GM13977 (cell line): ENCODE measurements around the gene GSE1.
"Not testable (repeated sequence)": the region's sequence is repeated elsewhere in the genome, so short reads cannot be mapped to it uniquely, and the experiment has no call there.

ENCODE experiments used
- DNase-seq: peaks from one replicate; pipeline ENCODE4 v3.0.0; 2012; ENCODE audit warnings: low spot score
- in situ Hi-C: fragments of 300-500 bp; cut with MboI; formaldehyde crosslinking; loops from one replicate; pipeline ENCODE4 v1.12.0; 2022; ENCODE audit warnings: low sequenced_read_pairs, low pct_unique_long_range_greater_than_20kb, mixed read lengths, inconsistent platforms; ENCODE audit not compliant: unreplicated experiment
- TF ChIP-seq, protein P1 (sequence below): IDR thresholded peaks from 2 replicates; pipeline ENCODE4 v1.5.1; 2012; ENCODE audit warnings: mild to moderate bottlenecking, control low read depth; ENCODE audit not compliant: insufficient read depth; ENCODE audit errors: extremely low read depth, missing control alignments

Gene GSE1

DNA sequence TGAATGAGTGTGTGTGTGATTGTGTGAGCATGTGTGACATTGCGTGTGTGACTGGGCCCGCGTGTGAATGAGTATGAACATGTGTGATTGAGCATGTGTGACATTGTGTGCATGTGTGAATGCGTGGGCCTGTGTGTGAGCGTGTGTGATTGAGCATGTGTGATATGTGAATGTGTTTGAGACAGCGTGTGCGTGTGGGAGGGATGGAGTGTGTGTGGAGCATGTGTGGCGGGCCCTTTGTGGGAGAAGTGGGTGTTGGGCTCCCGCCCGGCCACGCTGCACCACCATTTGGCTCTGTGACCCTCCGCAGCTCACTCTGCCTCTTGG lies 22.7 kb upstream of the GSE1 start:
- TF ChIP-seq, protein P1, sequence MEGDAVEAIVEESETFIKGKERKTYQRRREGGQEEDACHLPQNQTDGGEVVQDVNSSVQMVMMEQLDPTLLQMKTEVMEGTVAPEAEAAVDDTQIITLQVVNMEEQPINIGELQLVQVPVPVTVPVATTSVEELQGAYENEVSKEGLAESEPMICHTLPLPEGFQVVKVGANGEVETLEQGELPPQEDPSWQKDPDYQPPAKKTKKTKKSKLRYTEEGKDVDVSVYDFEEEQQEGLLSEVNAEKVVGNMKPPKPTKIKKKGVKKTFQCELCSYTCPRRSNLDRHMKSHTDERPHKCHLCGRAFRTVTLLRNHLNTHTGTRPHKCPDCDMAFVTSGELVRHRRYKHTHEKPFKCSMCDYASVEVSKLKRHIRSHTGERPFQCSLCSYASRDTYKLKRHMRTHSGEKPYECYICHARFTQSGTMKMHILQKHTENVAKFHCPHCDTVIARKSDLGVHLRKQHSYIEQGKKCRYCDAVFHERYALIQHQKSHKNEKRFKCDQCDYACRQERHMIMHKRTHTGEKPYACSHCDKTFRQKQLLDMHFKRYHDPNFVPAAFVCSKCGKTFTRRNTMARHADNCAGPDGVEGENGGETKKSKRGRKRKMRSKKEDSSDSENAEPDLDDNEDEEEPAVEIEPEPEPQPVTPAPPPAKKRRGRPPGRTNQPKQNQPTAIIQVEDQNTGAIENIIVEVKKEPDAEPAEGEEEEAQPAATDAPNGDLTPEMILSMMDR = no peak
- in situ Hi-C loops = no loop called here
- no peak for DNase-seq

DNA sequence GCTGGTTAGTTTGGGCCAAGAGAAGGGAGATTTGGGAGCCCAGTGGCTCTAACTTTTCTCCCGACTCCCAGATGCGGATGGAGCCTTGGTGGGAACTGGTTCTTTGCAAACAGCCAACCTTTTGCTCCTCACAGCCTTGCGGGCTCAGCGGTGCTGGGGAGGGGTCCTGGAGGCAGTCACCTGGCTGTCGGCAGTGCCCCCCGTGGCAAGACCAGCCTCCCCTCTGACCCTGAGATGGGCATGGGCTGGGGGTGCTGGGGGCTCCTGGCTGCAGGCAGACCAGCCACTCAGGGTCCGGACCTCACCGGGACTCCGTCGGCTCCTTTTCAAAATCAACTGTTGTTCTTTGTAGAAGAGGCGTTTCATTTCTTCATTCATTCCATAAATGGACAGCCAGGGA lies 21.7 kb upstream of the GSE1 start:
- TF ChIP-seq, protein P1 = no peak
- in situ Hi-C loops = no loop called here
- no peak for DNase-seq

DNA sequence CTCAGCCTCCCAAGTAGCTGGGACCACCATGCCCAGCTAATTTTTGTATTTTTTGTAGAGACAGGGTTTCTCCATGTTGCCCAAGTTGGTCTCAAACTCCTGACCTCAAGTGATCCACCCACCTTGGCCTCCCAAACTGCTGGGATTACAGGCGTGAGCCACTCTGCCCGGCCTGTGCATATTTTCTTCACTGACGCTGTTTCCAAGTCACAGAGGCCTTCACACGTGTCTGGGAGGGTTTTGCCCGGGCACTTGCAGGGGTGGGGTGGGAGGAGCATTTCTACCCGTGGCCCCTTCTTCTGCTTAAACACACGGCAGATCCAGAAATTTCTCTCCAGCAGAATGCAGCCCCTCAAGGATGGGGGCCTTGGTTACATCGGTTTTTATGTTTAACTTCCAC lies 20.8 kb upstream of the GSE1 start:
- in situ Hi-C loops, DNase-seq: not testable (repeated sequence)

DNA sequence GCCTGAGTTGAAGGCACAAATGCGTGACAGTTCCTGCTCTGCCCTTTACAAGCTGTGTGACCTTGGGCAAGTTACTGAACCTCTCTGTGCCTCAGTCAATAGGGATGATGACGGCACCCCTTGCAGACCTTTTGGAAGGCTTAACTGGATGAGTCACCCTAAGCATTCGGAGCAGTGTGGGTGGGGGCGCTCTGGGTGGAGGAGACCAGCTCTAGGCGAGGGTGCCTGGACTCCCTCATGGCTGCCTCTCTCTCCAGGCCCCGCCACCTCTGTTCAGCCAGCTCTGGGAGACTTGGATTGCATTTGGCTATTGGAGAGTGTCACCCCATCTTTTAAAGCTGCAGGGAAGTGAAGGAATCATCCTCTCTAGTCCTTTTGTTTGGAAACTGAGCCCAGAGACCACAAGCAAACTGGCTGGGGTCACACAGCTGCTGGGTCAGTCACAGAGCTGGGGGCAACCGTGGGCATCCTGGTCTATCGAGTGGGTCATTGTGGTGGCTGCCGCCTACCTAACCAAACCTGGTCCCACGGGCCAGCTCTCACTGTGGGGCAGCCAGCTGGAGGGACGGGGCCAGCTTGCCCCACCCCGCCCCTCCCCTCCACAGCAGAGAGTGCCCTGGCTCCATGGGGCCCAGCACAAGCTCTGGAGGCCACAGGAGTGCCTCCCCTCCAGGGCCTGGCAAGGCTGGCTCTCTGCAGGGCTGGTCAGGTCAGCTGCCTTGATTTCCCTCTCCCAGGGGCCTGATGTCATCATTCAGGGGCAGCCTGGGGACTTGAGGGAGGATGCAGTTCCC lies 20.2 kb upstream of the GSE1 start:
- TF ChIP-seq, protein P1 = no peak
- DNase-seq = no peak
- in situ Hi-C loops = no loop called here

DNA sequence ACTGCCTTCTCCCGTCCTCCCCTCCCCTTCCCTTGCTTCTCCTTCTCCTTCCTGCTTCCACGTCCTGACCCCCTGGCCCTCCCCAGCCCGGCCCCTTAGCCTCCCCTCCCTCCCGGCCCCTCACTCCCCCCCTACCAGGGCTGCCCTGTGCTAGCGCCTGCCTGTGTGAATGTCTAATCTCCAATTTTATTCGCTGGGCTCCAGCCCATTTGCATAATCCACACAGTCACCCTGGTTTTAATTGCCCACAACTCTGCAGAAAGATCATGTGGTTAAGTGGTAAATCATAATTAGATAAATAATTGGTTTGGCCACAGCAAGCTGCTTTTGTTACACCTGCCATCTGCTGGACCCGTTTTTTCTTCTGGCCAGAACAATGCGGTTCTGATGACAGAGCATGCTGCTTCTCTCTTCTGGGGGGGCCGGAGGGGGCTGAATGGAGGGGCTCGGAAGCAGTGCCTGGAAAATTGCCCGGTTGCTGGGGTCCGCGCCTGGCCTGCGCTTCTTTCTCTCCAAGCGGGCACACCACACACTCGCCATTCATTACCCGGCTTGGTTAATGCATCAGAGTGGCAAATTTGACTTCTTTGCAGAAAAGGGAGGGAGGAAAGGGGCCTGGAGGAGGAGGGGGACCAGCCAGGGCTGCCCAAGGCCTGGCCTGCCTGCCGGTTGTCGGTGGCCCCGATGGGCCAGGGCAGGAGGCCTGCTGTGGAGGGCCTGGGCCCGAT lies 19.5 kb upstream of the GSE1 start:
- in situ Hi-C loops = no loop called here
- no peak for DNase-seq
- TF ChIP-seq, protein P1 = no peak

DNA sequence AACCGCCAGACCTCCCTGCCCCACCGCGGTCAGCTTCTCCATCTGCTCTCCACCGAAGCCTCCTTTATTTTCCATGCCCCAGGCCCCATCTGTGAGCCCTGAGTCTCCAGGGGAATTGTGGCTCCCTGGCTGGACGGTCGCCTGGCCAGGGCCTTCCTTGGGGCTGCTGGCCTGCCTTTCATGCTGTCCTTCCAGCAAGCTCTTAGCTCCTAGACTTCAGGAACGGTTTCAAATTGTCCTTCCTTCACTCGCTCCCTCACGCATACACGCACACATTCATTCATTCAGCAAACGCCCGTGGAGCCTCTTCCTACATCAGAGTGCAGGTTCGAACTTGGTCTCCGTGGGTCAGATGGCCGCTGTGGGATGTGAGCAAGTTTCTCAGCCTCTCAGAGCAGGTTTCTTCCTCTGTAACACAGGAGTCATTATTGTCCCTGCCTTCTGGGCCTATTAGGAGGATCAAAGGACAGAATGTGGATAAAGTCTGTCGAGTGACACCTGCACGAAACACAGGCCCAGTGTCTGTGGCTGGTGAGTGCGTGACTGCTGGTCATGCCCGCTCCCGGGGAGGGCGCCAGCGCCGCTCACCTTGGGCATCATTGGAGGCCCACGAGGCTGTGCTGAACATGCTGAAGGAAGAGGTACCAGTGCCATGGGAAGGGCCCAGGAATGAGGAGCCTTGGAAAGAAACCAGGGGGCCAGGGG lies 18.7 kb upstream of the GSE1 start:
- no peak for DNase-seq
- in situ Hi-C loops = no loop called here

More for the DNA sequence above, 18.7 kb upstream of the GSE1 start:
- TF ChIP-seq, protein P1 = no peak
